Activated CD8-positive, alpha-beta memory T cell treated with anti-CD3 and anti-CD28 coated beads, Interleukin-2, amount 50 U/mL, for 24 hours (primary cell): ENCODE measurements around the gene OCSTAMP.

ENCODE experiments used
- DNase-seq: peaks from one replicate; pipeline ENCODE4 v3.0.0-alpha.2; 2020; ENCODE audit errors: extremely low read depth

The OCSTAMP gene

DNA sequence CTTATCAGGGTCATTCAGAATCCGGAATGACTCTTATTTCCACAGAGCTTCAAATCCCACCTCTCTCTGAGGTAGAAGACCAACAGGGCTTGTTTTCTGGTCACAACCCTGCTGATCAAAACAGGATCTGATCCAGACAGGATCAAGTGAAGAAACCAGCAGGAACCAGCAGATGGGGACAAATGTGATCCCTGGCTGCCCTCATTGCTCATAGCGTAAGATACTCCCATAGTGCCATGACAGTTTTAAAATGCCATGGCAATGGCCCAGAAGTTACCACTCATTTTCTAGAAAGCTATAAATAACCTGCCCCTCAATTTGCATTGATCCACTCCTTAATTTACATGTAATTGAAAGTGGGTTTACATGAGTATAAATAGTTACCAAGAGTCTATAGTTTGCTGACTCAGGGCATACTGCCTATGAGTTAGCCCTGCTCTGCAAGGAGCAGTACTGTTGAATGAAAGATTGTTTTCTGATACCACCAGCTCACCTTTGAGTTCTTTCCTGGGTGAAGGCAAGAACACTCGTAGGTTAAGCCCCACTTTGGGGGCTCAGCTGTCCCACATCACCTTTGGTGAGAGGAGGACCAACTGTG lies 30.9 kb downstream of the OCSTAMP start:
- no peak for DNase-seq

DNA sequence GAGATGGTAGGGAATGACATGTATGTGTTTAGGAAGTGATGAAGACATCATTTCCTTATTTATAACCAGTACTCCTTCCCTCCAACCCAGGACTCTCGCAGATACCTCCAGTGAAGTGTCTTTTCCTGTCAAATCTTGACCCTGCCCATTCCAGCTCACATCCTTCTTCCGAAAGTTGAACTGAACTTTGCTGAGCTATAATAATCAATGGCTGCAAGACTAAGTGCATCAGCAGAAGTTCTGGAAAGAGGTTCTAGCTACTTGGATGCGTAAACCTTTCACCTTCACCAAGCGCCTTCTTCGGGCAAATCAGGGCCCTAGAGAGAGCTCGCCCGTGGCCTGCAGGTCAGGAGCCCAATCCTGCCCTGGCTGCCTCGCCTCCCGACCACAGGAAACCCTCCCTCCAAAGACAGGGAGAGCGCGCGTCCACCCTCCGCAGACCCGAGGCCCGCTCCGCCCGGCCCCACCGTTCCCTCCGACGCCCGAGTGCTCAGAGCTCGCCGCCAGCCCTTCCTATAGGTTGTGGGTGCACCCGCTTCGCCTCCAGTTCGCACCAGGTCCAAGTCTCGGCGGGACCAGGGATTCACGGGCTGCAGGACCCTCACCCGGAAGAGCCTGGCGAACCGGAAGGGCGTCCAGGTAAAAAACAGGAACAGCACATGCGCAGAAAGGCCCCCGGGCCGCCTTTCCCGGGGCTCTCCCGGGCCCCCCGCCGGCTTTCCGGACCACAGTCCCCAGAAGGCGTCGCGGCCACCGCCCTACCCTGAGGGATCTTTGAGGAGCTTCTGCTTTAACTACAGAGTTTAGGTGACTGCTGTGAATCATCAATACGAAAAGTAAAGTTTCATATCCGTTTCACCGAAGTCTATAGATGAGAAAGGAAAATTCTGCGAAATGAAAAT lies 37.3 kb downstream of the OCSTAMP start, which contains the start of gene ZNF334:
Gene ZNF334 (minus strand): TSS at position 617 of the 902 bp plus-strand sequence. CDS start 1,457 bp downstream, outside the sequence.
- peak; percentile 19 for DNase-seq

DNA sequence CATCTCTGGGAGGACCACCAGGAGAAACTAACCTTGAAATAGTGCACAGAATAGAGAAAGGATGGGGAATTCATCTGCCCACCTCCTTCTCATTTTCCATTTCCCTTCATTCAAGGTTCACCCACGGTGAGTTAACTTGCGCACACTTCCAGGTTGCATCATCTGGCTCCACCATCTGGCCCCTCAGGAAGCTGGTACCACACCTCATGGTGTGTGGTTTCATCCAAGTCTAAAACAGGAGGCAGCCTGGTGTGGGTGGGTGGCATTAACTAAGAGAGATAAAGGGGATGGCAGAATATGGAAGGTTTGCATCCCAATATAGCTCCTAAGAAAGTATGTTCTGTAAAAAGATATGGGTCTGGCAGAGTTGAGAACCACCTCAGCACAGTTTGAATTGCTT lies 40.9 kb downstream of the OCSTAMP start:
- no peak for DNase-seq

DNA sequence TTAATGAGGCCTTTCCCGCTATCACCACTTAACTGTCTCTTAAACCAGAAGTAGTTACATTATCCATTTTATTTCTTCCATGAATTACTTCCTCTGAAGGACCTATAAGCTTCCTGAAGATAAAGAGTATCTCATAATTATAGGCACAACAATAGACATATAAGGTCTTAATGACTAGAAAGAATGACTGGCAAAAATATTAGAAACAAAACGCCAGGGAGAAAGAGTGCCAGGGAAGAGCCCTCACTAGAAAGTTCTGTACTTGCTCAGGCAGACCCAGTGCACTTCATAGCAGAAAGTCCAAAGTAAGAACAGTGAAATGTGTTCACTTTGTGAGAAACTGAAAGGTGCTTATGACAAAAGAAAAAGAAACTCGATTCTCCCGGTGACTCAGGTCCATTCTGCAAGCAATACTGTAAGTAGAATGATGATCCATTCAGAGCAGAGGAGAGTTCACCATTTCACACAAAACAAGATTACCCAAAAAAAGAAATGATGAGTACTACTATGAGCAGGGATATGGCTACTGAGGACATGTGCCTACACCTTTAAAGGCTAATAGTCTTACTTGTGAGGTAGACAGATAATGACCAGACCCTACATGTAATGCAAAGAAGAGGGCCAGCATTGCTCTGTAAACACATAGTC lies 42.6 kb downstream of the OCSTAMP start:
- no peak for DNase-seq

DNA sequence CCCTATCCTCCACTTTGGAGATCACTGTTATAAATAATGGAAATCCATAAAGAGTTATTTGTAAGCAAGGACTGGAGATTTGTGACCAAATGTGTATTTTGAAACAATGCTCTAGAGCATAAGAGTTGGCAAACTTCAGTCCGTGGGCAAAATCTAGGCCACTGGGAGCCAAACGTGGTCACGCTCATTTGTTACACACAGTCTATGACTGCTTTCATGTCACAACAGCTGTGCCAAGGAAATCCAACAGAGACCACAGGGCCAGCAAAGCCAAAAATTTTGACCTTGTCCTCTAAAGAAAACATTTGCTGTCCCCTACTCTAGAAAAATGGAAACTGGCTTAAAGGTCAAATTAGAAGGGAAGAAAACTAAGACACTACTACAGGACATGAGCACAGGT lies 44.9 kb downstream of the OCSTAMP start:
- no peak for DNase-seq

DNA sequence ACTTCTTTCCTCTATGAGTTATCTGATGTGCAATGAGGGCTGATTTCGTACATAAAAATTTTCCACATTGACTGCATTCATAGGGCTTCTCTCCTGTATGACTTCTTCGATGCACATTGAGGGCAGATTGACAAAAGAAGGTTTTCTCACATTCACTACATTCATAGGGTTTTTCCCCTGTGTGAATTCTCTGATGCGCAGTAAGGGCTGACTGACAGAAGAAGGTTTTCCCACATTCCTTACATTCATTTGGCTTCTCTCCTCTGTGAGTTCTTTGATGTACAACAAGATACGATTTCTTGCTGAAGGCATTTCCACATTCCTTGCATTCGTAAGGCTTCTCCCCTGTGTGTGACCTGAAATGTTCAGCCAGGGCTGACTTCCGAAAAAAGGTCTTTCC lies 48.5 kb downstream of the OCSTAMP start:
- no peak for DNase-seq

DNA sequence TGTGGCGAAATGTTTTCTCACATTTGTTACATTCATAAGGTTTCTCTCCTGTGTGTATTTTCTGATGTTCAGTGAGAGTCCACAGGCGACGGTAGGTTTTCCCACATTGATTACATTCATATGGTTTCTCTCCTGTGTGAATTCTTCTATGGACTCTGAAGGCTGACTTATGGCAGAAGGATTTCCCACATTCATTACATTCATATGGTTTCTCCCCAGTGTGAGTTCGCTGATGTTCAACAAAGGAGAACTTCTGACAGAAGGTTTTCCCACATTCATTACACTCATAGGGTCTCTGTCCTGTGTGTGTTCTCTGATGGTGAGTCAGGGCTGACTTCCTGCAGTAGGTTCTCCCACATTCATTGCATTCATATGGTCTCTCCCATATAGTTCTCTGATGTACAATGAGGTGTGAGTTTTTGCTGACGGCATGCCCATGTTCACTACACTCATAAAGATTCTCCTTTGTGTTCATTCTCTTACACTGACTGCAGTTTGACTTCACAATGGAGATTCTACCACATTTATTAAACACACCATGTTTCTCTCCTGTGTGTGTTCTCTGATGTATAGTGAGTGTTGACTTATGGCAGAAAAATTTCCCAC lies 49.0 kb downstream of the OCSTAMP start:
- no peak for DNase-seq

DNA sequence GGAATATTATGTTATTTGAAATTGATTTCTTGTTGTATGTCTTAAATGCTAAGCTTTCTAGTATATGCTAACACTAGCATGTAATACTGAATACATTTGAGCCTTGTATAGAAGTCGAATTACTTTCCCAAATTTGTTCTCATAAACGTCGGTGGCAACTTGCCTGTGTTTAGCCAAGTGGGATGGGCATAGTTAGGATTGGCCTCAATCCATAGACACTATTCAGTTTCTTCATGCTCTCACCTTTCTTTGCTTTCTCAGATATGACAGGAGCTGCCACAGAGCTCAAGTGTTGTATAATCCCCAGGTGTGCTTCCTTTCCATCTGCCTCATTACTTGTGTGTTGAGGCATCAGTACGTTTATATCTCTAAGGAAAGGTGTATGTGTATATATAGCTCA lies 56.4 kb downstream of the OCSTAMP start:
- no peak for DNase-seq

DNA sequence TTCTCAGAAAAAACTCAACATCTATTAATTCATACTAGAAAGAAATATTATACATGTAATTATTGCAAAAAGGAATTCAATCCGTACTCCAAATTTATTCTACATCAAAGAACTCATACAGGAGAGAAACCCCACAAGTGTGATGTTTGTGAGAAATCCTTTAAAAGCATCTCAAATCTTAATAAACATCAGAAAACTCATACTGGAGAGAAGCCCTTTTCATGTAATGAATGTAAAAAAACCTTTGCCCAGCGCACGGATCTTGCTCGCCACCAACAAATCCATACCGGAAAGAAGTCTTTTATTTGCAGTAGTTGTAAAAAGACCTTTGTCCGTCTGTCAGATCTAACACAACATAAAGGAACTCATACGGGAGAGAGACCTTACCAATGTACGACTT lies 59.1 kb downstream of the OCSTAMP start:
- no peak for DNase-seq
